MM.1S (cell line): ENCODE results near the gene PARD3.

Experiments
- CTCF ChIP-seq: fragments of 300-600 bp; sonication (generic); IDR thresholded peaks from 2 replicates; pipeline ENCODE4 v1.5.1; 2016; ENCODE audit warnings: antibody characterized with exemption, low read length, mixed read lengths
- EZH2phosphoT487 ChIP-seq: fragments of 300-600 bp; sonication (generic); IDR thresholded peaks from 2 replicates; pipeline ENCODE4 v1.6.1; 2018; ENCODE audit warnings: antibody characterized with exemption, low read length

- no peak for TF ChIP-seq EZH2phosphoT487
- TF ChIP-seq CTCF, result no peak
These were observed 127.5 kb downstream of the PARD3 start for GRCh38 chr10:34687434-34688210.
